Measurements from ENCODE around the gene SBK3. TPM values are rescaled to one million over a fixed set of nuclear protein-coding genes. Genes with fewer than 3 reads are reported as not detected.

SBK3 gene
- total RNA-seq, 1 donor from 2014 or later, result not detected

Other genes starting within 250 kb of the SBK3 start
- gene TMEM150B, start 220.2 kb downstream of the SBK3 start, total RNA-seq (ENCODE audit: insufficient read depth, low replicate concordance), result 2.2 TPM
- 10.6 TPM for gene KMT5C, start 205.7 kb downstream of the SBK3 start, total RNA-seq (ENCODE audit: insufficient read depth, low replicate concordance)
- gene COX6B2, start 190.8 kb downstream of the SBK3 start, total RNA-seq (ENCODE audit: insufficient read depth, low replicate concordance), result not detected
- not detected for gene GARIN5B, start 182.3 kb downstream of the SBK3 start, total RNA-seq (ENCODE audit: insufficient read depth, low replicate concordance)
- 12.0 TPM for gene IL11, start 175.1 kb downstream of the SBK3 start, total RNA-seq (ENCODE audit: insufficient read depth, low replicate concordance)
- not detected for gene TMEM190, start 168.7 kb downstream of the SBK3 start, total RNA-seq (ENCODE audit: insufficient read depth, low replicate concordance)
- 8.9 TPM for gene TMEM238, start 161.3 kb downstream of the SBK3 start, total RNA-seq (ENCODE audit: insufficient read depth, low replicate concordance)
- 227 TPM for gene RPL28, start 159.6 kb downstream of the SBK3 start, total RNA-seq (ENCODE audit: insufficient read depth, low replicate concordance)
- 19.3 TPM for gene UBE2S, start 137.8 kb downstream of the SBK3 start, total RNA-seq (ENCODE audit: insufficient read depth, low replicate concordance)
- gene SHISA7, start 102.2 kb downstream of the SBK3 start, total RNA-seq (ENCODE audit: insufficient read depth, low replicate concordance), result 1.2 TPM
- gene ISOC2, start 83.9 kb downstream of the SBK3 start, total RNA-seq (ENCODE audit: insufficient read depth, low replicate concordance), result 15.9 TPM
- 3.9 TPM for gene C19orf85, start 80.8 kb downstream of the SBK3 start, total RNA-seq (ENCODE audit: insufficient read depth, low replicate concordance)
- gene ZNF628, start 68.9 kb downstream of the SBK3 start, total RNA-seq (ENCODE audit: insufficient read depth, low replicate concordance), result 1.7 TPM
- gene NAT14, start 60.4 kb downstream of the SBK3 start, total RNA-seq (ENCODE audit: insufficient read depth, low replicate concordance), result 18.8 TPM
- 67.9 TPM for gene SSC5D, start 57.1 kb downstream of the SBK3 start, total RNA-seq (ENCODE audit: insufficient read depth, low replicate concordance)
- not detected for gene SBK2, start 8.4 kb downstream of the SBK3 start, total RNA-seq (ENCODE audit: insufficient read depth, low replicate concordance)
- 1.4 TPM for gene ZNF579, start 35.3 kb upstream of the SBK3 start, total RNA-seq (ENCODE audit: insufficient read depth, low replicate concordance)
- gene FIZ1, start 54.0 kb upstream of the SBK3 start, total RNA-seq (ENCODE audit: insufficient read depth, low replicate concordance), result 2.4 TPM
- 7.2 TPM for gene ZNF524, start 54.7 kb upstream of the SBK3 start, total RNA-seq (ENCODE audit: insufficient read depth, low replicate concordance)
- 0.72 TPM for gene ZNF865, start 60.1 kb upstream of the SBK3 start, total RNA-seq (ENCODE audit: insufficient read depth, low replicate concordance)
- gene ZNF784, start 79.0 kb upstream of the SBK3 start, total RNA-seq (ENCODE audit: insufficient read depth, low replicate concordance), result 5.1 TPM
- gene ZNF580, start 95.5 kb upstream of the SBK3 start, total RNA-seq (ENCODE audit: insufficient read depth, low replicate concordance), result 17.1 TPM
- gene ZNF581, start 98.1 kb upstream of the SBK3 start, total RNA-seq (ENCODE audit: insufficient read depth, low replicate concordance), result 20.0 TPM
- 9.4 TPM for gene CCDC106, start 102.7 kb upstream of the SBK3 start, total RNA-seq (ENCODE audit: insufficient read depth, low replicate concordance)
- 40.7 TPM for gene U2AF2, start 109.5 kb upstream of the SBK3 start, total RNA-seq (ENCODE audit: insufficient read depth, low replicate concordance)
- 7.5 TPM for gene EPN1, start 129.7 kb upstream of the SBK3 start, total RNA-seq (ENCODE audit: insufficient read depth, low replicate concordance)
- 1.2 TPM for gene NLRP9, start 192.9 kb upstream of the SBK3 start, total RNA-seq (ENCODE audit: insufficient read depth, low replicate concordance)
- gene RFPL4A, start 213.6 kb upstream of the SBK3 start, total RNA-seq (ENCODE audit: insufficient read depth, low replicate concordance), result not detected
- gene RFPL4AL1, start 223.6 kb upstream of the SBK3 start, total RNA-seq (ENCODE audit: insufficient read depth, low replicate concordance), result 20.2 TPM

All from umbilical cord (tissue), 1 donor.